Mammary epithelial cell (primary cell): Measurements from ENCODE around the gene PRPF8.

ENCODE experiments used
- EZH2 ChIP-seq: IDR thresholded peaks from 2 replicates; pipeline ENCODE4 v1.6.1; 2012; ENCODE audit warnings: low read length, inconsistent platforms, borderline replicate concordance
- TF ChIP-seq, protein P1 (sequence below), 2 donors: IDR thresholded peaks in 1 of 2; conservative IDR thresholded peaks in 1 of 2; 2 replicates each; pipeline ENCODE4 v1.5.1; 2011 to 2012; ENCODE audit warnings: inconsistent platforms in 2 of 2, low read length in 2 of 2, mild to moderate bottlenecking in 2 of 2, control low read depth in 1 of 2, low read depth in 1 of 2; ENCODE audit not compliant: insufficient read depth in 1 of 2; ENCODE audit errors: extremely low read depth in 1 of 2

DNA sequence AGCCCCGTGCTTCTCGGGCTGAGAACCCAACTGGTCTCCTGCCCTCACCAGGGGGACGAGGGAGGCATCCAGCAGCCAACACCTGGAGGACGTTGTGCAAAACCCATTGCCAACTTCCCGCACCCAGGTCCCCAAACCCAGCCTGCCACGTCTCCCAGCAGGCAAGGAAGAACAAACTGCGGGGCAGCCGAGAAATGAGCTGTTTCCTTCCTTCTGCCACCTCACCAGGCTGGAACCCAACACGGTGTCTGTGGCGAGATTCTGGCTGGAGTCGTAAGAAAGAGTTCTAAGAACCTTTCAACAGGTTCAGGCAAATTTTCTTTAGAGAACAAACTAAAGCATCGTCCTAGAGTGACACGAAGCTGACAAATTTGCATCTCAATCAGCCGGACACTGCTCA, 59.6 kb downstream of the PRPF8 start:
- TF ChIP-seq, protein P1, sequence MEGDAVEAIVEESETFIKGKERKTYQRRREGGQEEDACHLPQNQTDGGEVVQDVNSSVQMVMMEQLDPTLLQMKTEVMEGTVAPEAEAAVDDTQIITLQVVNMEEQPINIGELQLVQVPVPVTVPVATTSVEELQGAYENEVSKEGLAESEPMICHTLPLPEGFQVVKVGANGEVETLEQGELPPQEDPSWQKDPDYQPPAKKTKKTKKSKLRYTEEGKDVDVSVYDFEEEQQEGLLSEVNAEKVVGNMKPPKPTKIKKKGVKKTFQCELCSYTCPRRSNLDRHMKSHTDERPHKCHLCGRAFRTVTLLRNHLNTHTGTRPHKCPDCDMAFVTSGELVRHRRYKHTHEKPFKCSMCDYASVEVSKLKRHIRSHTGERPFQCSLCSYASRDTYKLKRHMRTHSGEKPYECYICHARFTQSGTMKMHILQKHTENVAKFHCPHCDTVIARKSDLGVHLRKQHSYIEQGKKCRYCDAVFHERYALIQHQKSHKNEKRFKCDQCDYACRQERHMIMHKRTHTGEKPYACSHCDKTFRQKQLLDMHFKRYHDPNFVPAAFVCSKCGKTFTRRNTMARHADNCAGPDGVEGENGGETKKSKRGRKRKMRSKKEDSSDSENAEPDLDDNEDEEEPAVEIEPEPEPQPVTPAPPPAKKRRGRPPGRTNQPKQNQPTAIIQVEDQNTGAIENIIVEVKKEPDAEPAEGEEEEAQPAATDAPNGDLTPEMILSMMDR (conservative IDR thresholded peaks at IDR 0.05 in 1 of 2, IDR thresholded peaks at IDR 0.05 in 1 of 2; ENCODE audit: extremely low read depth in 1 of 2, insufficient read depth in 1 of 2, low read depth in 1 of 2, low read length in 2 of 2): no peak
- no peak for TF ChIP-seq EZH2
